HEK293 (cell line): ENCODE data around the gene KAT7.

Experiments
- YY1 ChIP-seq: fragments of 450-650 bp; formaldehyde crosslinking; IDR thresholded peaks from 2 replicates; pipeline ENCODE4 v1.5.1; 2018; ENCODE audit warnings: missing biosample characterization, missing genetic modification characterization
- ZNF174 ChIP-seq: fragments of 450-650 bp; formaldehyde crosslinking; IDR thresholded peaks from 2 replicates; pipeline ENCODE4 v1.5.0; 2017; ENCODE audit warnings: missing biosample characterization, mild to moderate bottlenecking, missing genetic modification characterization
- ZNF239 ChIP-seq: fragments of 450-650 bp; formaldehyde crosslinking; IDR thresholded peaks from 2 replicates; pipeline ENCODE4 v1.5.1; 2016; ENCODE audit warnings: missing biosample characterization, missing genetic modification characterization
- ZNF324 ChIP-seq: fragments of 450-650 bp; formaldehyde crosslinking; IDR thresholded peaks from 2 replicates; pipeline ENCODE4 v1.5.1; 2016; ENCODE audit warnings: missing biosample characterization, missing genetic modification characterization
- ZNF423 ChIP-seq: fragments of 450-650 bp; formaldehyde crosslinking; IDR thresholded peaks from 2 replicates; pipeline ENCODE4 v1.5.1; 2016; ENCODE audit warnings: missing biosample characterization, missing genetic modification characterization
- TF ChIP-seq, protein P1 (sequence below): fragments of 450-650 bp; formaldehyde crosslinking; IDR thresholded peaks from 2 replicates; pipeline ENCODE4 v1.5.1; 2016; ENCODE audit warnings: missing biosample characterization, missing genetic modification characterization

DNA sequence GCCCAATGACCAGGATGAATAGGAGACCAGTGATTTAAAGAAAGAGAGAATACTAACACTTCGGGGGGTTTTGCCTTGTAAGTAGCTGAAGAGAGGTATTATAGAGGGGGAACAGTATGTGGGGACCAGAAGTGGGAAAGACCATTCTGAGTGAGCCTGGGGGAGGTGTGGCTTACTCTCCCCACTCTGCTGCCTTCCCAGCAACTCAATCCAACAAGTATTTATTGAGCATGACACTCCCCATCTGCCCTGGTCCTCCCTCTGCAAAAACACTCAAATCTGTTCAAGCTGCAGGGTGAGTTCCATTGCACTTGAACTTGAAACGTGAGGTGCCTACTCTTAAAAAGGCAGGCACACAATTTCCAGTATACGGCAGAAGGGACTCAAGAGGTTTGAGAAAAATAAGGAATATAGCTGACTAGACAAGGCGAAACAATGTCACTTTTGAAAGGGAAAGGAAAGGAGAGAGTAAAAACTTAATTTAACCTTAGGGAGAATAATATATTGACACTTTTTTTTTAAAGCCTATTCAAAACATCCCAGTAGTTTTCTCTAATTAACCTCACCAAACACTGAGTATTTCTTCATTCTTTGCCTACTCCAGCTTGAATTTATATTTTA lies 32.7 kb upstream of the KAT7 start:
- TF ChIP-seq, protein P1, sequence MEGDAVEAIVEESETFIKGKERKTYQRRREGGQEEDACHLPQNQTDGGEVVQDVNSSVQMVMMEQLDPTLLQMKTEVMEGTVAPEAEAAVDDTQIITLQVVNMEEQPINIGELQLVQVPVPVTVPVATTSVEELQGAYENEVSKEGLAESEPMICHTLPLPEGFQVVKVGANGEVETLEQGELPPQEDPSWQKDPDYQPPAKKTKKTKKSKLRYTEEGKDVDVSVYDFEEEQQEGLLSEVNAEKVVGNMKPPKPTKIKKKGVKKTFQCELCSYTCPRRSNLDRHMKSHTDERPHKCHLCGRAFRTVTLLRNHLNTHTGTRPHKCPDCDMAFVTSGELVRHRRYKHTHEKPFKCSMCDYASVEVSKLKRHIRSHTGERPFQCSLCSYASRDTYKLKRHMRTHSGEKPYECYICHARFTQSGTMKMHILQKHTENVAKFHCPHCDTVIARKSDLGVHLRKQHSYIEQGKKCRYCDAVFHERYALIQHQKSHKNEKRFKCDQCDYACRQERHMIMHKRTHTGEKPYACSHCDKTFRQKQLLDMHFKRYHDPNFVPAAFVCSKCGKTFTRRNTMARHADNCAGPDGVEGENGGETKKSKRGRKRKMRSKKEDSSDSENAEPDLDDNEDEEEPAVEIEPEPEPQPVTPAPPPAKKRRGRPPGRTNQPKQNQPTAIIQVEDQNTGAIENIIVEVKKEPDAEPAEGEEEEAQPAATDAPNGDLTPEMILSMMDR (tag by site-specific recombination) = no peak
- no peak for TF ChIP-seq ZNF239 (tag by site-specific recombination)
- TF ChIP-seq YY1 (tag by site-specific recombination) = no peak
- TF ChIP-seq ZNF174 = no peak
- TF ChIP-seq ZNF324 (tag by site-specific recombination) = no peak
- TF ChIP-seq ZNF423 (tag by site-specific recombination) = no peak
